AG04450 (cell line): Measurements from ENCODE around the gene CDK14. TPM values are rescaled to one million over a fixed set of nuclear protein-coding genes. Genes with fewer than 3 reads are reported as not detected.

ENCODE experiments used
- CTCF ChIA-PET: fragments of 300-600, 350-600 bp; formaldehyde crosslinking; extraction: SDS; loops from one replicate; lab custom pipeline; 2022; ENCODE audit warnings: antibody characterized with exemption, inconsistent platforms; lab: Charles Lee
- POLR2A ChIA-PET: fragments of 350-600 bp; formaldehyde crosslinking; extraction: SDS; loops from one replicate; lab custom pipeline; 2021; ENCODE audit warnings: antibody characterized with exemption, inconsistent platforms; lab: Yijun Ruan, JAX
- DNase-seq: peaks from one replicate; pipeline ENCODE4 v3.0.0-alpha.2; 2011; ENCODE audit warnings: low read depth, low spot score
- H3K27ac ChIP-seq: one replicate; pipeline ENCODE4 v1.5.1; 2012; ENCODE audit warnings: low read depth, low read length, control low read depth
- H3K27me3 ChIP-seq: one replicate; pipeline ENCODE4 v1.6.0; 2012; ENCODE audit warnings: low read length; ENCODE audit not compliant: control insufficient read depth, insufficient read depth
- H3K4me3 ChIP-seq: 2 replicates; pipeline ENCODE4 v1.5.1; 2011; ENCODE audit warnings: mild to moderate bottlenecking, low read depth, low read length, control low read depth
- H3K9me3 ChIP-seq: 2 replicates; pipeline ENCODE4 v1.5.1; 2012; ENCODE audit warnings: low read length; ENCODE audit not compliant: control insufficient read depth, insufficient read depth
- CTCF ChIP-seq: IDR thresholded peaks from 2 replicates; pipeline ENCODE4 v1.5.1; 2011; ENCODE audit warnings: low read depth, low read length, control low read depth, inconsistent platforms
- polyA plus RNA-seq: library from polyadenylated mRNA; depleted of rRNA; stranded (reverse); fragments of >200 nt; gene quantifications from 2 replicates; pipeline ENCODE4 v1.2.3, GENCODE V29; 2011

CDK14 gene
- polyA plus RNA-seq, 1 experiment, result 28.4 TPM

GRCh38 chr7:90896458-90896857, 300.3 kb downstream of the CDK14 start:
- Histone ChIP-seq H3K4me3 (no peak overlapping the region), H3K27me3 (no peaks in the 10 kb centered on the region), H3K27ac (no peak overlapping the region), H3K9me3 (no peaks in the 10 kb centered on the region)
- POLR2A ChIA-PET, result no interaction called here
- CTCF ChIA-PET, result no interaction called here
- TF ChIP-seq CTCF, result no peak
- no peak for DNase-seq

- Histone ChIP-seq H3K4me3 (no peak overlapping the region), H3K27ac (no peak overlapping the region), H3K27me3 (no peaks in the 10 kb centered on the region), H3K9me3 (no peaks in the 10 kb centered on the region)
- TF ChIP-seq CTCF, result no peak
- ChIA-PET POLR2A (no interaction called here), CTCF (no interaction called here)
- no peak for DNase-seq
Observed at GRCh38 chr7:90897961-90898469, 301.9 kb downstream of the CDK14 start.

- TF ChIP-seq CTCF, result no peak
- no peak overlapping the region for H3K4me3 ChIP-seq
- H3K27ac ChIP-seq, result no peak overlapping the region
- no peaks in the 10 kb centered on the region for H3K9me3 ChIP-seq
- no peak for DNase-seq
- H3K27me3 ChIP-seq, result no peaks in the 10 kb centered on the region
- POLR2A ChIA-PET, result no interaction called here
- CTCF ChIA-PET, result no interaction called here
Observed at GRCh38 chr7:90900628-90901356, 304.7 kb downstream of the CDK14 start.

GRCh38 chr7:90903841-90904240, 307.7 kb downstream of the CDK14 start:
- Histone ChIP-seq H3K27me3 (no peaks in the 10 kb centered on the region), H3K4me3 (no peak overlapping the region), H3K9me3 (no peaks in the 10 kb centered on the region), H3K27ac (no peak overlapping the region)
- CTCF ChIA-PET, result interaction anchor here (0.6 to 0.7 kb wide), 2 partner anchors 53 to 55 kb away, joined by 3 read pairs; no protein-coding TSS in a partner anchor
- POLR2A ChIA-PET, result no interaction called here
- no peak for TF ChIP-seq CTCF
- DNase-seq, result no peak

GRCh38 chr7:90910136-90910535, 314.0 kb downstream of the CDK14 start:
- no peak overlapping the region for H3K27ac ChIP-seq
- no peaks in the 10 kb centered on the region for H3K9me3 ChIP-seq
- TF ChIP-seq CTCF, result no peak
- CTCF ChIA-PET, result no interaction called here
- no peak for DNase-seq
- no peaks in the 10 kb centered on the region for H3K27me3 ChIP-seq
- no peak overlapping the region for H3K4me3 ChIP-seq
- POLR2A ChIA-PET, result no interaction called here
